Loucy (cell line): ENCODE measurements around the gene RAB5A.
"Not testable (repeated sequence)": the region's sequence is repeated elsewhere in the genome, so short reads cannot be mapped to it uniquely, and the experiment has no call there.

Source experiments
- H2AFZ ChIP-seq: fragments of 200-600 bp; sonication (generic); 2 replicates; pipeline ENCODE4 v1.6.0; 2016; ENCODE audit warnings: antibody characterized with exemption, mild to moderate bottlenecking, low read length, moderate library complexity
- H3F3A ChIP-seq: fragments of 200-600 bp; 2 replicates; pipeline ENCODE4 v1.6.0; 2016; ENCODE audit warnings: antibody characterized with exemption, low read depth, mild to moderate bottlenecking
- H3K27me3 ChIP-seq: fragments of 200-600 bp; sonication (generic); 2 replicates; pipeline ENCODE4 v1.6.1; 2014; ENCODE audit warnings: low read length, mild to moderate bottlenecking; ENCODE audit not compliant: insufficient read depth, poor library complexity, severe bottlenecking
- H3K36me3 ChIP-seq: fragments of 200-600 bp; sonication (generic); 2 replicates; pipeline ENCODE4 v1.6.1; 2016; ENCODE audit warnings: low read length; ENCODE audit not compliant: insufficient read depth
- H3K4me1 ChIP-seq: fragments of 200-600 bp; sonication (generic); 2 replicates; pipeline ENCODE4 v1.5.1; 2014; ENCODE audit warnings: low read length, mild to moderate bottlenecking; ENCODE audit not compliant: insufficient read depth, poor library complexity, severe bottlenecking
- H3K4me2 ChIP-seq: fragments of 200-600 bp; sonication (generic); 2 replicates; pipeline ENCODE4 v1.6.0; 2014; ENCODE audit warnings: antibody characterized with exemption, low read length, low read depth, mild to moderate bottlenecking; ENCODE audit not compliant: poor library complexity, severe bottlenecking
- H3K4me3 ChIP-seq: fragments of 200-600 bp; sonication (generic); 2 replicates; pipeline ENCODE4 v1.5.1; 2014; ENCODE audit warnings: low read length, mild to moderate bottlenecking, mixed read lengths; ENCODE audit not compliant: poor library complexity, severe bottlenecking
- H3K79me2 ChIP-seq: fragments of 200-600 bp; sonication (generic); 2 replicates; pipeline ENCODE4 v1.6.1; 2014; ENCODE audit warnings: low read length; ENCODE audit not compliant: insufficient read depth
- H3K9ac ChIP-seq: fragments of 200-600 bp; sonication (generic); 2 replicates; pipeline ENCODE4 v1.6.0; 2014; ENCODE audit warnings: mild to moderate bottlenecking, low read depth, low read length, moderate library complexity; ENCODE audit not compliant: poor library complexity, severe bottlenecking
- H3K9me2 ChIP-seq: fragments of 200-600 bp; sonication (generic); replicated peaks from 2 replicates; pipeline ENCODE4 v1.6.1; 2016; ENCODE audit warnings: low read depth, low read length, mixed read lengths
- H3K9me3 ChIP-seq: fragments of 200-600 bp; sonication (generic); 2 replicates; pipeline ENCODE4 v1.6.1; 2014; ENCODE audit warnings: mild to moderate bottlenecking, antibody characterized with exemption, low read length, low read depth; ENCODE audit not compliant: insufficient read depth
- H4K20me1 ChIP-seq: fragments of 200-600 bp; sonication (generic); 2 replicates; pipeline ENCODE4 v1.6.0; 2014; ENCODE audit warnings: antibody characterized with exemption, low read length, mild to moderate bottlenecking; ENCODE audit not compliant: insufficient read depth, poor library complexity, severe bottlenecking
- EZH2phosphoT487 ChIP-seq: fragments of 200-600 bp; IDR thresholded peaks from 2 replicates; pipeline ENCODE4 v1.6.1; 2018; ENCODE audit warnings: antibody characterized with exemption, mild to moderate bottlenecking, moderate library complexity, borderline replicate concordance
- TF ChIP-seq, protein P1 (sequence below): fragments of 200-600 bp; sonication (generic); conservative IDR thresholded peaks from 2 replicates; pipeline ENCODE4 v1.5.1; 2014; ENCODE audit warnings: mild to moderate bottlenecking, antibody characterized with exemption, low read length

The RAB5A gene, protein sequence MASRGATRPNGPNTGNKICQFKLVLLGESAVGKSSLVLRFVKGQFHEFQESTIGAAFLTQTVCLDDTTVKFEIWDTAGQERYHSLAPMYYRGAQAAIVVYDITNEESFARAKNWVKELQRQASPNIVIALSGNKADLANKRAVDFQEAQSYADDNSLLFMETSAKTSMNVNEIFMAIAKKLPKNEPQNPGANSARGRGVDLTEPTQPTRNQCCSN

GRCh38 chr3:19946832-19947548 lies at the start of gene RAB5A:
TSS of gene RAB5A (plus strand) at chr3:19947097. CDS start at chr3:19950899, 3,802 bp downstream.
- TF ChIP-seq, protein P1, sequence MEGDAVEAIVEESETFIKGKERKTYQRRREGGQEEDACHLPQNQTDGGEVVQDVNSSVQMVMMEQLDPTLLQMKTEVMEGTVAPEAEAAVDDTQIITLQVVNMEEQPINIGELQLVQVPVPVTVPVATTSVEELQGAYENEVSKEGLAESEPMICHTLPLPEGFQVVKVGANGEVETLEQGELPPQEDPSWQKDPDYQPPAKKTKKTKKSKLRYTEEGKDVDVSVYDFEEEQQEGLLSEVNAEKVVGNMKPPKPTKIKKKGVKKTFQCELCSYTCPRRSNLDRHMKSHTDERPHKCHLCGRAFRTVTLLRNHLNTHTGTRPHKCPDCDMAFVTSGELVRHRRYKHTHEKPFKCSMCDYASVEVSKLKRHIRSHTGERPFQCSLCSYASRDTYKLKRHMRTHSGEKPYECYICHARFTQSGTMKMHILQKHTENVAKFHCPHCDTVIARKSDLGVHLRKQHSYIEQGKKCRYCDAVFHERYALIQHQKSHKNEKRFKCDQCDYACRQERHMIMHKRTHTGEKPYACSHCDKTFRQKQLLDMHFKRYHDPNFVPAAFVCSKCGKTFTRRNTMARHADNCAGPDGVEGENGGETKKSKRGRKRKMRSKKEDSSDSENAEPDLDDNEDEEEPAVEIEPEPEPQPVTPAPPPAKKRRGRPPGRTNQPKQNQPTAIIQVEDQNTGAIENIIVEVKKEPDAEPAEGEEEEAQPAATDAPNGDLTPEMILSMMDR: no peak
- no peak for TF ChIP-seq EZH2phosphoT487
- Histone ChIP-seq H2AFZ (peak within 1 kb of the TSS; percentile 77), H3K36me3 (peaks cover 4% of the 10 kb centered on the region), H3K9ac (peak within 1 kb of the TSS; percentile 83), H3K4me1 (peaks cover 42% of the 10 kb centered on the region), H3K9me2 (no peaks in the 10 kb centered on the region), H3K9me3 (no peaks in the 10 kb centered on the region), H3K4me3 (peak within 1 kb of the TSS; percentile 98), H3K79me2 (peaks cover 60% of the 10 kb centered on the region), H3K4me2 (peak within 1 kb of the TSS; percentile 83), H4K20me1 (peaks cover 48% of the 10 kb centered on the region), H3K27me3 (no peaks in the 10 kb centered on the region), H3F3A (0 out of 2 replicates have a peak, but pooled peaks cover 4% of the 10 kb centered on the region)

- H2AFZ ChIP-seq: no peak overlapping the region
- H3K4me3 ChIP-seq: no peak overlapping the region
- no peaks in the 10 kb centered on the region for H3F3A ChIP-seq
- no peaks in the 10 kb centered on the region for H3K9me3 ChIP-seq
- TF ChIP-seq, protein P1: no peak
- no peak for TF ChIP-seq EZH2phosphoT487
- no peaks in the 10 kb centered on the region for H3K4me1 ChIP-seq
- no peak overlapping the region for H3K9ac ChIP-seq
- no peak overlapping the region for H3K4me2 ChIP-seq
- H3K79me2 ChIP-seq: no peaks in the 10 kb centered on the region
- H3K36me3 ChIP-seq: no peaks in the 10 kb centered on the region
- H3K27me3 ChIP-seq: no peaks in the 10 kb centered on the region
- no peaks in the 10 kb centered on the region for H3K9me2 ChIP-seq
- no peaks in the 10 kb centered on the region for H4K20me1 ChIP-seq
Measured at GRCh38 chr3:19898721-19899120, 48.2 kb upstream of the RAB5A start.

DNA sequence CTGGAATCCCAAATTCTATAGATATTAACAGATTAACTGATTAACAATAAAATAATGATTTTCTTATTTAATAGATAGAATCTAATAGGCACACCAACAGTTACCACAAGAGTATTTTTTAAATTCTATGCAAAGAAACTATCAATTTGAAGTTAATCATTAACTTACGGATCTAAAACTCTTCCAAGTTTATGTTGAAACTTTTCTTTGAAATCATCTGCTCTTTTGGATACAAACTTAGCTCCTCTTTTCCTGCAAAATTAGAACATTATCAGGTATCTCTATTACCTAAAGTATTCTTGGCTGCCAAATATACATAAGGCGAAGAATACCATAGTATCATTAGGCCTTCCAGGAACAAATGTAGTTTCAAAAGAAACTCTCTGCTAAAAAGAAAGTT lies 47.6 kb upstream of the RAB5A start:
- H3K4me2 ChIP-seq: no peak overlapping the region

GRCh38 chr3:19899833-19900232 lies 47.1 kb upstream of the RAB5A start:
- H2AFZ ChIP-seq, H4K20me1 ChIP-seq, H3K9me2 ChIP-seq, H3K9me3 ChIP-seq, H3K4me3 ChIP-seq, H3K4me1 ChIP-seq, H3F3A ChIP-seq, H3K9ac ChIP-seq, H3K79me2 ChIP-seq, H3K4me2 ChIP-seq, H3K36me3 ChIP-seq, H3K27me3 ChIP-seq: not testable (repeated sequence)

More for the DNA sequence above, 47.6 kb upstream of the RAB5A start:
- Histone ChIP-seq H3K9me2 (no peaks in the 10 kb centered on the region), H3K27me3 (no peaks in the 10 kb centered on the region), H3K9me3 (no peaks in the 10 kb centered on the region), H3K36me3 (no peaks in the 10 kb centered on the region), H3K4me1 (no peaks in the 10 kb centered on the region), H3K4me3 (no peak overlapping the region), H3K79me2 (no peaks in the 10 kb centered on the region), H4K20me1 (no peaks in the 10 kb centered on the region), H3F3A (no peaks in the 10 kb centered on the region), H2AFZ (no peak overlapping the region), H3K9ac (no peak overlapping the region)
- no peak for TF ChIP-seq EZH2phosphoT487
- TF ChIP-seq, protein P1: no peak
